ENCODE data around the gene ANKRD17.

ANKRD17 gene

GRCh38 chr4:73129319-73129718 lies 129.3 kb downstream of the ANKRD17 start:
- TF ChIP-seq CTCF (IDR thresholded peaks at IDR 0.05; ENCODE audit: insufficient read depth, missing control alignments), result no peak
- FAIRE-seq (no peak), DNase-seq (ENCODE audit: insufficient read length, low spot score) (no peak)

DNA sequence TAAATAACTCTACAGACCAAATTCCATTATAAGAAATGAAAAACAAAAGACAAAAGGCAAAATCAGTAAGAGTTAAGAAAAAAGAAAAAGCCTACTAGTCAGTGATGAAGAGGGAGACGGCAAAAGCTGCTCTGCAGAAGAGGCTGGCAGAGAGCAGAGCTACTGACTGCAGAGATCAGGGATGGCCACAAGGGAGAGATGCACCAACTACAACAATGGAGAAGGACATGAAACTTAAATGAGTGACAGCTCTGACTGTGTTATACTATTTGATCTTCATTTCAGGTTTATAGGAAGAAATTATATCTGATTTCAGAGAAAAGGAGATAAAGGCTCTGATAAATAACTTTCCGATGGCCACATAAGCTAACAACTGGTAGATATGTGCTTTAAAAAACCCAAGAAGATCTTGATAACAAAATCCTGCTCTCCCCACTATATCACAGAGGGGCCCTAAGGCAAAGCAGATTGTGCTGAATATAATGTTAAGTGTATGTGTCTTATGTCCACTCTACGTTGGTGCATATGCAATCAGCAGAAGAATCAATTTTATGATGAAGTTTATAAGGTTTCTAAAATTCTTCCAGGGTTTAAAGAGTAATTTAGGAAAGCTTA lies 130.7 kb downstream of the ANKRD17 start:
- FAIRE-seq, result peak; percentile 80
- peak; percentile 21 for TF ChIP-seq CTCF (IDR thresholded peaks at IDR 0.05; ENCODE audit: insufficient read depth, missing control alignments)
- no peak for DNase-seq (ENCODE audit: insufficient read length, low spot score)

GRCh38 chr4:73109493-73109892 lies 149.1 kb downstream of the ANKRD17 start:
- no peak for TF ChIP-seq CTCF (IDR thresholded peaks at IDR 0.05; ENCODE audit: insufficient read depth, missing control alignments)
- FAIRE-seq (no peak), DNase-seq (ENCODE audit: insufficient read length, low spot score) (no peak)

DNA sequence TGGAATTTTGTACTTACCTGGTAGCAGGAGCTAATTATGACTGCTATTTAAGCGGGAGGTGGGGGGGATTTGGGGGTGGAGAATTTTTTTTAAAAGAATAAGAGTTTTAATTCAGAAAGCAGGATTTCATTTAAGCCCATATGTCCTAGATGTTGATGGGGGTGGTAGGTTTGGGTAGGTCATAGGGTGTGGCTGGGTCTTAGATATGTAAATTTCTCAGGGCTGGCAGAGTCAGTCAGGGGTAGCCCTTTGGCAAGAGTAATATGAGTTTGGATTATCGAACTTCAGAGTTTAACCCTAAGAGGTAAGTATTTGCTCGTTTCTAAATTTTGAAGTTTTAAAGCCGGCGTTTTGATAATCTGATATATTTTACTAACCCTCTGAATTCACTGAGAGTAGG lies 153.9 kb downstream of the ANKRD17 start:
- FAIRE-seq, result no peak
- TF ChIP-seq CTCF (IDR thresholded peaks at IDR 0.05; ENCODE audit: insufficient read depth, missing control alignments), result no peak
- DNase-seq (ENCODE audit: insufficient read length, low spot score), result no peak

- DNase-seq (ENCODE audit: insufficient read length, low spot score) (no peak), FAIRE-seq (no peak)
- no peak for TF ChIP-seq CTCF (IDR thresholded peaks at IDR 0.05; ENCODE audit: insufficient read depth, missing control alignments)
Measured at GRCh38 chr4:73103799-73104503, 154.6 kb downstream of the ANKRD17 start.

DNA sequence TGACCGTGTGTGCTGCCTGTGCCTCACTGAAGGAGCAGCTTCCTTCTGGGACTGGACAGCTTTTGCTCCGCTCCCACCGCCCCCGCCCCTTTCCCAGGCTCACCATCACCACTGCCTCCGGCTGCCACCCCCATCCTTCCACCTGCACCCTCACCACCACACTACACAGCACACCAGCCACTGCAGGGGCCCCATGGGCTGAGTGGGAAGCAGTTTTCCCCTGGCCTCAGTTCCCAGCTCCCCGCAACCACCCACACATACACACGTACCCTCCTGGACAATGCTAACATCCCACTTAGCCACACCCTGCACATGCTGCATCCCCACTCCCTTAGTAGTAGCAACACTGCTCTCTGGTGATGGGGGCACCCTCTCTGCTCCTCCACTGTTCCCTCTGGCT lies 159.5 kb downstream of the ANKRD17 start:
- no peak for DNase-seq (ENCODE audit: insufficient read length, low spot score)
- FAIRE-seq, result no peak
- TF ChIP-seq CTCF (IDR thresholded peaks at IDR 0.05; ENCODE audit: insufficient read depth, missing control alignments), result no peak

DNA sequence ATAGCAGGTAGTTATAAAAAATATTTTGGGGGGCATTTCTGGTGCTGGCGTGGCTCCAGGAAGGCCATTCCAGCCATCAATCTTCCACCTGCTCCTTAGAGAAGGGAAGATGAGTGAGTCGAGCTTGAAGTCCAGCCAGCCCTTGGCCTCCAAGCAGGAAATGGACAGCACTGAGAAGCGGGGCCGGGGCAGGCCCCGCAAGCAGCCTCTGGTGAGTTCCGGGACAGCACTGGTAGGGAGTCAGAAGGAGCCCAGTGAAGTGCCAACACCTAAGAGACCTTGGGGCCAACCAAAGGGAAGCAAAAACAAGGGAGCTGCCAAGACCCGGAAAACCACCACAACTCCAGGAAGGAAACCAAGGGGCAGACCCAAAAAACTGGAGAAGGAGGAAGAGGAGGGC lies 159.9 kb downstream of the ANKRD17 start:
- no peak for TF ChIP-seq CTCF (IDR thresholded peaks at IDR 0.05; ENCODE audit: insufficient read depth, missing control alignments)
- no peak for DNase-seq (ENCODE audit: insufficient read length, low spot score)
- FAIRE-seq, result no peak
